HPDE6-E6E7 (cell line): ENCODE results near the gene PACSIN2.

Experiments used
- DNase-seq: peaks from one replicate; pipeline ENCODE4 v3.0.0; 2011; ENCODE audit warnings: missing footprints; ENCODE audit errors: extremely low spot score

Gene PACSIN2

DNA sequence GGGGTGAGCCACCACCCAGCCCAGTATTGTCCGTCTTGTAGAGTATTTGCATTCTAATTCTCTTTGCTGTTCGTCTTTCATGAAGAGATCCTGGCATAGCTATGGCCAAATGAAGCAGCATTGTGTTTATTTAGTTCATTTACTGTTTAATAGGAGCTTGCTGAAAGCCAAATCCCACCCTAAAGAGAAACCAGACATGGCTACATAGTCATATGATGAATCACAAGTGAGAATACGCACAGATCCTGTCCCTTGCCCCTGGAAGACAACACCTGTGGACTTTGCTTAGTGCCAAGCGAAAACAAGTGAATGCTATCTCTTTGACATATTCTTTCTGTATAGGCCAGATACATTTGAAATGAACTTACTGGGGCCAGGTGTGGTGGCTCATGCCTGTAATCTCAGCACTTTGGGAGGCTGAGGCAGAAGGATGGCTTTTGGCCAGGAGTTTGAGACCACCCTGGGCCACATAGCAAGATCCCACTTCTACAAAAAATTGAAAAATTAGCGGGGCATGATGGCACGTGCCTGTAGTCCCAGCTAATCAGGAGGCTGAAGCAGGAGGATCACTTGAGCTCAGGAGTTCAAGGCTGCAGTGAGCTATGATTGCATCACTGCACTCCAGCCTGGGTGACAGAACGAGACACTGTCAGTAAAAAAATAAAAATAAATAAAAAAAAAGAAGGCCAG lies 152.8 kb downstream of the PACSIN2 start:
- DNase-seq = no peak

DNA sequence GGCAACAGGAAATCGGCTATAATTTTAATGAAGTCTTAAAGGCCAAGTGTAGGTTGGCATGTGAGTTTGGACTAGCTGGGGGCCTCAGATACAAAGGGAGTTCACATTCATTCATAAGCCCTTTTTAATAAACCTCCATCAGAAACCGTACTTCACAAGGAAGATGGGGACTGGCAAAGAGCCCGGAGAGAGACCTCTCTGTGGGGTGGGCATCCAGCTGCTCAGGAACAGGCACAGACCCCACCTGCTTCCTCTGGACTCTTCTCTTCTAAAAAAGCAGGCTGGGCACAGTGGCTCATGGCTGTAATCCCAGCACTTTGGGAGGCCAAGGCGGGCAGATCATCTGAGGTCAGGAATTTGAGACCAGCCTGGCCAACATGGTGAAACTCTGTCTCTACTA lies 154.0 kb downstream of the PACSIN2 start:
- no peak for DNase-seq

DNA sequence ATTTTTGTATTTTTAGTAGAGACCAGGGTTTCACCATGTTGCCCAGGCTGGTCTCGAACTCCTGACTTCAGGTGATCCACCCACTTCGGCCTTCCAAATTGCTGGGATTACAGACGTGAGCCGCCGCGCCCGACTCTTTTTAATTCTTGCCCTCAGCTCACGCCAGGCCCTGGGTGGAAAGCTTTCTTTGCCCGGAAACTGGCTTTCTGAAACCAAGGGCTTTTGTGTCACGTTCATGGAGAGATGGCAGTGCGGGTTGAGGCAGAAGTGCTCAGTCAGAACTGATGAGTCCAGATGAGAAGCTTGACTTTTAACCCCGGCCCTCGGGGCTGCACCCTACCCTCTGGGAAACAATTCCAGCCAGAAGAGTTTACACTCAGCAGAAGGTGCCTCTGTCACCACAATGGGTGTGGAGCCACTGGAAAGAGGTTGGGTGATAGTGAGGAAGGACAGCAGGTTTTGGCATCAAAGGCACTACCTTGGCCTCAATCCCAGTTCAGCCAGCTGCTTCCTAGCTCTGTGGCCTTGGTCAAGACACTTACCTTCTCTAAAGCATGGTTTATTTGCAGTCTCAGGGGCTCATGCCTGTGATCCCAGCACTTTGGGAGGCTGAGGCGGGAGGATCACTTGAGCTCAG lies 157.0 kb downstream of the PACSIN2 start:
- DNase-seq = no peak

GRCh38 chr22:42856865-42857704 lies 157.9 kb downstream of the PACSIN2 start, which contains the start of gene ARFGAP3:
TSS of gene ARFGAP3 (minus strand) at chr22:42857273. CDS start at chr22:42857182, 91 bp downstream.
- DNase-seq = peak; percentile 93

GRCh38 chr22:42856179-42856864 lies 158.6 kb downstream of the PACSIN2 start:
- no peak for DNase-seq

GRCh38 chr22:42855721-42856120 lies 159.2 kb downstream of the PACSIN2 start:
- no peak for DNase-seq

GRCh38 chr22:42855211-42855610 lies 159.7 kb downstream of the PACSIN2 start:
- no peak for DNase-seq

- DNase-seq = no peak
These were observed 165.9 kb downstream of the PACSIN2 start for GRCh38 chr22:42848941-42849550.

DNA sequence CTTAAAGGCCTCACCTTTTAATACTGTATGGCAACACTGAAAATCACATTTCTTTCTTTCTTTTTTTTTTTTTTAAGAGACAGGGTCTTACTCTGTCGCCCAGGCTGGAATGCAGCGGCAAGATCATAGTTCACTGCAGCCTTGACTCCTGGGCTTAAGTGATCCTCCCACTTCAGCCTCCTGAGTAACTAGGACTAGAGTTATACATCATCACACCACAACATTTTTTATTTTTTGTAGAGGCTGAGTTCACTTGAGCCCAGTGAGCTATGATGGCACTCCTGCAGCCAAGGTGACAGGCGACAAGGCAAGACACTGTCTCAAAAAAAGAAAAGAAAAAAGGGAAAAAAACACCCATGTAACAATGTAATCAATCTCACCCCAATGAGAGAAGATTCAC lies 167.8 kb downstream of the PACSIN2 start:
- no peak for DNase-seq

- DNase-seq = peak; percentile 54
These were observed 170.2 kb downstream of the PACSIN2 start for GRCh38 chr22:42844756-42845155.

GRCh38 chr22:42842658-42843370 lies 172.1 kb downstream of the PACSIN2 start:
- DNase-seq = no peak

DNA sequence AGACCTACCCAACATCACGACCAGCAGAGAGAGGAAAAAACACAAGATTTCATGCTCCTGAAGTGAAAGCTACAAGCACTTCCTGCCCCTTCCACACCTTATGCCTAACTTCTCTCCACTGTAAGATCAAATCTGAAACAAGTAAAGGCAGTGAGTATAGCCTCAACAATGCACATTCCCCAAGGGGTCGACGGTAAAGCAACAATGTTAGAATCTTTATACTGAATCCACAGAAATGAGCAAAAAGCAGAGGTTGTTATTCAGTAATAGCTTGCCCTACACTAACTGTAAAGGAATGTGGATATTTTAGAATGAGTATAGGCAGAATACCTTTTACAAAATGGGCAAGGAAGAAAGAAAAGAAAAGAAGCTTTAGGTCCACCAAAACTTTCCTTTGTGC lies 173.5 kb downstream of the PACSIN2 start:
- DNase-seq = no peak

- DNase-seq = no peak
These were observed 177.4 kb downstream of the PACSIN2 start for GRCh38 chr22:42837556-42837955.

DNA sequence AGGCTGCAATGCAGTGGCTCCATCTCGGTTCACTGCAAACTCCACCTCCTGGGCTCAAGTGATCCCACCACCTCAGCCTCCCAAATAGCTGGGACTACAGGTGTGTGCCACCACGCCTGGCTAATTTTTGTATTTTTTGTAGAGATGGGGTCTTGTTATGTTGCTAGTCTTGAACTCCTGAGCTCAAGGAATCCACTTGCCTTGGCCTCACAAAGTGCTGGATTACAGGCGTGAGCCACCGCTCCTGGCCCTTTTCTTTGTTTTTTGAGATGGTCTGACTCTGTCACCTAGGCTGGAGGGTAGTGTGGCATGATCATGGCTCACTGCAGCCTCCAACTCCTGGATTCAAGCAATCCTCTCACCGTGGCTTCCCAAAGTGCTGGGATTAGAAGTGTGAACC lies 178.9 kb downstream of the PACSIN2 start:
- DNase-seq = no peak

- no peak for DNase-seq
These were observed 180.6 kb downstream of the PACSIN2 start for GRCh38 chr22:42834177-42834949.

DNA sequence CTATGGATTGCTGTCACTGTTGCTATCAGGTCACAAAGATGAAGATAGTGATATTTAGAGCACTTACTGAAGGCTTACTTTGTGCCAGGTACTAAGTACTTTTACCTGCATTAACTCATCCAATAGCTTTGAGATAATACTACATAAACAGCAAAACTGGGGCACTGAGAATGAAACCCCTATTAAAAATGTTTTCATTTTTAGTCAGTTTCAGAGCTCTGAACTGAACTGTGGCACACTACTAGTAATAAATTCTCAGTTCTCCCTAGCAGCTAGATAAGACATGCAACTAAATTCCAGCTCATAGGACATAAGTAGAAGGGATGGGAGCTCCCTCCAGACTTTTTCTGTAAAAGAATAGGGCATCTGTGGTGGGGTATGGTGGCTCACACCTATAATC lies 181.8 kb downstream of the PACSIN2 start:
- no peak for DNase-seq

DNA sequence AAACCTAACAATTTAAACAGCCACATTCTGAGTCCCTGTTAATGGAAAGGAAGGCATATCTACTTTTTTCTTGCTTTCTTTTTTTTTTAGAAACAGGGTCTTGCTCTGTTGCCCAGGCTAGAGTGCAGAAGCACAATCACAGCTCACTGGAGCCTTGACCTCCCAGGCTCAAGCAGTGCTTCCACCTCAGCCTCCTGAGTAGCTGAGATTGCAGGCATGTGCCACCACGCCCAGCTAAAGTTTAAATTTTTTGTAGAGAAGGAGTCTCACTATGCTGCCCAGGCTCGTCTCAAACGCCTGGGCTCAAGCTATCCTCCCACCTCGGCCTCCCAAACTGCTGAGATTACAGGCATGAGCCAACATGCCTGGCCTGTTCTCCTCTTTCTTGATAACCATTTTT lies 183.2 kb downstream of the PACSIN2 start:
- DNase-seq = no peak

GRCh38 chr22:42830161-42830560 lies 184.8 kb downstream of the PACSIN2 start:
- DNase-seq = no peak

DNA sequence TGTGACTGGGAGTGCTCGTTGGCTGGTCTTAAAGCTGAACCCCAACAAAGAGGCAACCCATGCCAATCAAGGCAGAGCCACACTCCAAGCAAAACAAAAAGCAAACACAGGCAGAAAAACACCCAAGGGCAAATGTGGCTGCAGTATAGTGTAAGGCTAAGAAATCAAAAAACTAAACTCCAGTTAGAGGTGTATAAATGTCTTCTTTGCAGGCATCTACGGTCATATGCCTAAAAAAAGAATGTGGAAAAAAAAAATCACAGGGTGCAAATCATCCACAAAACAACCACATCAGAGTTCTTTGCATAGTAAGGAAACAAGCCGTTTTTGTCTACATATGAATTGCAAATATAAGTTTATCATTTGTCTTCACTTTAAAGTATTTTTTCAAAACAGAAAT lies 185.6 kb downstream of the PACSIN2 start:
- no peak for DNase-seq

- DNase-seq = no peak
These were observed 189.2 kb downstream of the PACSIN2 start for GRCh38 chr22:42825796-42826195.
